PC-9 (cell line): ENCODE data around the gene PUDP.

ENCODE experiments used
- EZH2 ChIP-seq: fragments of 200-600 bp; sonication (generic); IDR thresholded peaks from 2 replicates; pipeline ENCODE4 v1.8.0; 2017; ENCODE audit warnings: antibody characterized with exemption, low read depth
- TF ChIP-seq, protein P1 (sequence below): fragments of 200-600 bp; sonication (generic); conservative IDR thresholded peaks from 2 replicates; pipeline ENCODE4 v1.6.1; 2017; ENCODE audit warnings: mixed run types, antibody characterized with exemption, mild to moderate bottlenecking, moderate library complexity

DNA sequence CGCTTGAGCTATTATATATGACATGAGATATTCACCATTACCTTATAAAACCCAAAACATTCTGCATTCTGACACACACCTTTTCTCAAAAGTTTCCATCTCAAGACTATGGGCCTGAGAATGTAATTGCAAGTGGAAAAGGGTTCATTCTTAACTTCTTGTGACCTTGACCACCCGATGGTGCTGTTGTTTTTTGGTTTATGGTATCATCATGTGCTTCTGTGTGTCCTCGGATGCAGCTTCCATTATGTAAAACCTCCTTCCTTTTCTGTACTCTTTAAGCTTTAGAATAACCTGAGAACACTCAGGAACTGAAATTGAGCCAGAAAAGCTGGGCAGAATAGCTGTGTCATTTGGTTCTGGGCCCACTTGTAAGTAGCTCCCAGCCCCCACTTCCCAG is 16.2 kb upstream of the PUDP start:
- TF ChIP-seq, protein P1, sequence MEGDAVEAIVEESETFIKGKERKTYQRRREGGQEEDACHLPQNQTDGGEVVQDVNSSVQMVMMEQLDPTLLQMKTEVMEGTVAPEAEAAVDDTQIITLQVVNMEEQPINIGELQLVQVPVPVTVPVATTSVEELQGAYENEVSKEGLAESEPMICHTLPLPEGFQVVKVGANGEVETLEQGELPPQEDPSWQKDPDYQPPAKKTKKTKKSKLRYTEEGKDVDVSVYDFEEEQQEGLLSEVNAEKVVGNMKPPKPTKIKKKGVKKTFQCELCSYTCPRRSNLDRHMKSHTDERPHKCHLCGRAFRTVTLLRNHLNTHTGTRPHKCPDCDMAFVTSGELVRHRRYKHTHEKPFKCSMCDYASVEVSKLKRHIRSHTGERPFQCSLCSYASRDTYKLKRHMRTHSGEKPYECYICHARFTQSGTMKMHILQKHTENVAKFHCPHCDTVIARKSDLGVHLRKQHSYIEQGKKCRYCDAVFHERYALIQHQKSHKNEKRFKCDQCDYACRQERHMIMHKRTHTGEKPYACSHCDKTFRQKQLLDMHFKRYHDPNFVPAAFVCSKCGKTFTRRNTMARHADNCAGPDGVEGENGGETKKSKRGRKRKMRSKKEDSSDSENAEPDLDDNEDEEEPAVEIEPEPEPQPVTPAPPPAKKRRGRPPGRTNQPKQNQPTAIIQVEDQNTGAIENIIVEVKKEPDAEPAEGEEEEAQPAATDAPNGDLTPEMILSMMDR, result no peak
- no peak for TF ChIP-seq EZH2
